A549 (cell line): ENCODE measurements around the gene P2RX5. TPM values are rescaled to one million over a fixed set of nuclear protein-coding genes. Genes with fewer than 3 reads are reported as not detected.

Experiments
- ATAC-seq, 2 experiments: fragments of 200-7000 bp in 1 of 2; fragments of >200 bp in 1 of 2; cut with Nextera tagmentation in 1 of 2; cut with Tn5 transposase in 1 of 2; 3 replicates each; pipeline versions ENCODE4 v1.8.0 to v1.9.1; 2018 to 2020; ENCODE audit warnings: mild to moderate bottlenecking in 1 of 2, moderate library complexity in 1 of 2
- CTCF ChIA-PET: fragments of 300-600 bp; sonication (Branson Sonifier 250); formaldehyde crosslinking; extraction: SDS; loops from one replicate; lab custom pipeline; 2021; ENCODE audit warnings: antibody characterized with exemption, inconsistent platforms; lab: Yijun Ruan, JAX
- POLR2A ChIA-PET: fragments of 350-600 bp; formaldehyde crosslinking; extraction: SDS; loops from one replicate; lab custom pipeline; 2021; ENCODE audit warnings: antibody characterized with exemption, inconsistent platforms; lab: Yijun Ruan, JAX
- DNase-seq, 2 experiments: peaks; one replicate each; pipeline versions ENCODE4 v3.0.0 to v3.0.0-alpha.2; 2011 to 2016; ENCODE audit warnings: low read depth in 1 of 2, low spot score in 1 of 2
- FAIRE-seq: peaks from 2 replicates; lab custom pipeline; 2011; peaks lifted over from hg19 to GRCh38; lab: Jason Lieb, UNC
- H3K27ac ChIP-seq, 2 experiments: fragments of >200 bp; sonication (Bioruptor Twin); formaldehyde crosslinking; 3 replicates each; pipeline ENCODE4 v1.5.1; 2016 to 2017
- H3K4me1 ChIP-seq: fragments of >200 bp; sonication (Bioruptor Twin); formaldehyde crosslinking; 3 replicates; pipeline ENCODE4 v1.6.1; 2016
- H3K4me2 ChIP-seq: fragments of >200 bp; sonication (Bioruptor Twin); formaldehyde crosslinking; 3 replicates; pipeline ENCODE4 v1.6.1; 2016
- H3K4me3 ChIP-seq: fragments of >200 bp; sonication (Bioruptor Twin); formaldehyde crosslinking; 3 replicates; pipeline ENCODE4 v1.5.1; 2016
- H3K9me3 ChIP-seq: fragments of >200 bp; sonication (Bioruptor Twin); formaldehyde crosslinking; 3 replicates; pipeline ENCODE4 v1.6.1; 2016
- BCL3 ChIP-seq: fragments of >200 bp; sonication (Bioruptor Twin); formaldehyde crosslinking; IDR thresholded peaks from 3 replicates; pipeline ENCODE4 v1.6.1; 2016
- CBX8 ChIP-seq: fragments of 200-600 bp; sonication (generic); IDR thresholded peaks from 2 replicates; pipeline ENCODE4 v1.6.1; 2016
- CTCF ChIP-seq: fragments of >200 bp; sonication (Bioruptor Twin); formaldehyde crosslinking; IDR thresholded peaks from 3 replicates; pipeline ENCODE4 v1.5.1; 2016
- EHF ChIP-seq: fragments of 250-450 bp; sonication (Bioruptor Pico); IDR thresholded peaks from 2 replicates; pipeline ENCODE4 v1.5.0; 2020; ENCODE audit warnings: mild to moderate bottlenecking
- EHMT2 ChIP-seq: fragments of 200-600 bp; sonication (generic); IDR thresholded peaks from 2 replicates; pipeline ENCODE4 v1.6.1; 2016; ENCODE audit warnings: antibody characterized with exemption, low read depth, mild to moderate bottlenecking, moderate library complexity
- EP300 ChIP-seq, 2 experiments: fragments of >200 bp; sonication (Bioruptor Twin); formaldehyde crosslinking; IDR thresholded peaks; 2 replicates in 1 of 2; 3 replicates in 1 of 2; pipeline ENCODE4 v1.6.1; 2016 to 2017
- FOSB ChIP-seq: fragments of 250-450 bp; sonication (Bioruptor Pico); IDR thresholded peaks from 2 replicates; pipeline ENCODE4 v1.5.0; 2020; ENCODE audit warnings: mild to moderate bottlenecking, moderate library complexity
- FOSL2 ChIP-seq, 2 experiments: fragments of 450-650 bp in 1 of 2; fragments of >200 bp in 1 of 2; sonication (Bioruptor Twin) in 1 of 2; formaldehyde crosslinking; IDR thresholded peaks; 2 replicates each; pipeline versions ENCODE4 v1.5.0 to v1.6.1; 2016 to 2020; ENCODE audit warnings: mild to moderate bottlenecking in 1 of 2, moderate library complexity in 1 of 2
- FOXS1 ChIP-seq: fragments of 250-450 bp; sonication (Bioruptor Pico); IDR thresholded peaks from 2 replicates; pipeline ENCODE4 v1.5.0; 2020; ENCODE audit warnings: mild to moderate bottlenecking, moderate library complexity
- GATA3 ChIP-seq: IDR thresholded peaks from 2 replicates; pipeline ENCODE4 v1.6.1; 2012; ENCODE audit warnings: borderline replicate concordance
- HES2 ChIP-seq: fragments of >200 bp; sonication (Bioruptor Twin); formaldehyde crosslinking; IDR thresholded peaks from 2 replicates; pipeline ENCODE4 v1.6.1; 2016
- HOXA7 ChIP-seq: fragments of 250-450 bp; sonication (Bioruptor Pico); IDR thresholded peaks from 2 replicates; pipeline ENCODE4 v1.5.0; 2020; ENCODE audit warnings: mild to moderate bottlenecking, moderate library complexity
- JUN ChIP-seq, 2 experiments: fragments of >200 bp; sonication (Bioruptor Twin); formaldehyde crosslinking; IDR thresholded peaks; 2 replicates in 1 of 2; 3 replicates in 1 of 2; pipeline ENCODE4 v1.6.1; 2016 to 2017
- MAFK ChIP-seq: fragments of 450-650 bp; IDR thresholded peaks from 2 replicates; pipeline ENCODE4 v1.6.1; 2014; ENCODE audit not compliant: partially characterized antibody
- MAX ChIP-seq: IDR thresholded peaks from 2 replicates; pipeline ENCODE4 v1.6.1; 2012
- MYC ChIP-seq: IDR thresholded peaks from 2 replicates; pipeline ENCODE4 v1.6.1; 2012; ENCODE audit warnings: mild to moderate bottlenecking, inconsistent platforms, low read length, improper control_type of control experiment, borderline replicate concordance
- NPAS2 ChIP-seq: fragments of 250-450 bp; sonication (Bioruptor Pico); IDR thresholded peaks from 2 replicates; pipeline ENCODE4 v1.8.0; 2022; ENCODE audit warnings: mild to moderate bottlenecking, moderate library complexity, borderline replicate concordance
- NR3C1 ChIP-seq: fragments of >200 bp; sonication (Bioruptor Twin); formaldehyde crosslinking; IDR thresholded peaks from 3 replicates; pipeline ENCODE4 v1.6.1; 2017
- POLR2A ChIP-seq: IDR thresholded peaks from 2 replicates; pipeline ENCODE4 v1.6.1; 2012; ENCODE audit warnings: mild to moderate bottlenecking, low read length
- POLR2AphosphoS2 ChIP-seq: conservative IDR thresholded peaks from 2 replicates; pipeline ENCODE4 v1.6.1; 2012; ENCODE audit warnings: low read length, improper control_type of control experiment, inconsistent platforms
- REST ChIP-seq: fragments of 200-600 bp; sonication (generic); IDR thresholded peaks from 2 replicates; pipeline ENCODE4 v1.6.1; 2016; ENCODE audit warnings: antibody characterized with exemption, mild to moderate bottlenecking, moderate library complexity
- RFX5 ChIP-seq: fragments of 450-650 bp; IDR thresholded peaks from 2 replicates; pipeline ENCODE4 v1.7.1; 2014; ENCODE audit warnings: antibody characterized with exemption, mild to moderate bottlenecking, moderate library complexity
- SMC3 ChIP-seq: fragments of >200 bp; sonication (Bioruptor Twin); formaldehyde crosslinking; IDR thresholded peaks from 3 replicates; pipeline ENCODE4 v1.6.1; 2018; ENCODE audit warnings: inconsistent platforms
- SREBF2 ChIP-seq: fragments of 450-650 bp; IDR thresholded peaks from 2 replicates; pipeline ENCODE4 v1.6.1; 2014; ENCODE audit warnings: mild to moderate bottlenecking, moderate library complexity
- TFCP2L1 ChIP-seq: fragments of 250-450 bp; sonication (Bioruptor Pico); IDR thresholded peaks from 2 replicates; pipeline ENCODE4 v1.5.0; 2021; ENCODE audit warnings: mild to moderate bottlenecking
- TP53 ChIP-seq: fragments of 250-450 bp; sonication (Bioruptor Pico); IDR thresholded peaks from 2 replicates; pipeline ENCODE4 v1.5.0; 2021; ENCODE audit warnings: mild to moderate bottlenecking, moderate library complexity
- ZC3H11A ChIP-seq: fragments of 450-650 bp; IDR thresholded peaks from 2 replicates; pipeline ENCODE4 v1.6.1; 2014; ENCODE audit warnings: antibody characterized with exemption, mild to moderate bottlenecking
- ZFP36 ChIP-seq: fragments of 450-650 bp; IDR thresholded peaks from 2 replicates; pipeline ENCODE4 v1.6.1; 2014; ENCODE audit warnings: borderline replicate concordance; ENCODE audit not compliant: partially characterized antibody
- WGBS: methylation state at CpG from one replicate; pipeline ENCODE4 v1.1.6; 2017; ENCODE audit errors: missing lambda C conversion rate; 5-methylcytosine and 5-hydroxymethylcytosine counted together
- polyA plus RNA-seq, 4 experiments: library from polyadenylated mRNA; depleted of rRNA in 3 of 4; stranded (reverse); fragments of >200 nt; fragmentation: RNase III in 1 of 4; extraction: RNeasy Plus Mini Kit Qiagen cat#74134 plus additional on column Dnase treatment in 1 of 4; gene quantifications; 2 replicates in 3 of 4; 3 replicates in 1 of 4; pipeline ENCODE4 v1.2.3, GENCODE V29; 2011 to 2017
- TF ChIP-seq, protein P1 (sequence below): fragments of 250-450 bp; sonication (Bioruptor Pico); IDR thresholded peaks from 2 replicates; pipeline ENCODE4 v1.5.0; 2021; ENCODE audit warnings: mild to moderate bottlenecking, moderate library complexity, borderline replicate concordance
- TF ChIP-seq, protein P2 (sequence below): fragments of 150-350 bp; IDR thresholded peaks from 2 replicates; pipeline ENCODE4 v1.6.1; 2014; ENCODE audit warnings: low read depth, mild to moderate bottlenecking, low read length

P2RX5 gene
- polyA plus RNA-seq, 2 of the 4 experiments (the other 2 are of a cell fraction) = 7.8 to 10.6 TPM

DNA sequence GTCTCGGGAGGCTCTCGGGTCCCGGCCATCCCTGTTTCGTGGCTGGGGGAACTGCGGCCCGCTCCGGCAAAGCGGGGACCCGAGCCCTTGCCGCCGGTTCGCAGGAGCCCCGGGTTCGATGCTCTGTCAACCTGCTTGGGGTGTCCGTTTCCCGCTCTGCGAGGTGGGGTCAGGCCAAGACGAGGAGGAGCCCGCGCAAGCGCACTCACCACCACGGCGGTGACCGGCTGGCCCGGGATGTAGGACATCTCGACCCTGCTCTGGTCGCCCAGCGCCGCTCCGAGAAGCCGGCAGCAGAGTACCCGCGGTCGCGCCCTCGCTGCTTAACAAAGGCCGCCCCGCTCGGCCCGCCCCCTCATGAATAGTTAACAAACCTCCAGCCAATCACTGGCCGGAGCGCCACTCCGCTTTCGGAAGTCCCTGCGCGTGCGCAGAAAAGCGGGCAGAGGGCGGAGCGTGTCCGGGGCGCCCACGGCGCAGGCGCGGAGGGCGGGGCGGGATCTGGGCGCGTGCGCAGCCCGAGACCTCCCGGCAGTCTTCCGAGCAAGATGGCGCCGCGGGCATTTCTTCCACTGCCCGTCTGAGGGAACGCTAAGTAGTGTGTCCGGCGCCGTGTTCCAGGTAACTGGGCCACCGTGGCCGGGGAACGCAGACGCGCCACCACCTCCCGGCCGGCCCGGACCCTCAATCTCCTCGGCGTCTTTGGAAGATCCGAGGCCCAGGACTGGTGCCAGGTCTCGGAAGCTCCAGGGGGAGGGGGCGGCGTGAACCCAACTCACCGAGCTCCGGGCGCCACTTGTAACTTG, 27.5 kb downstream of the P2RX5 start, which contains the start of the genes EMC6 and TAX1BP3:
Gene EMC6 (plus strand): TSS at position 534 of the 806 bp plus-strand sequence. CDS start 335 bp downstream, outside the sequence.
Gene TAX1BP3 (minus strand): TSS at position 300 of the 806 bp plus-strand sequence. CDS start 52 bp downstream, at position 248.
- POLR2A ChIA-PET = interaction anchor here (0.6 to 2.7 kb wide), 14 partner anchors 9 to 178 kb away, joined by 3 to 24 read pairs (median 5); partner anchors contain the start of genes CTNS, HASPIN, P2RX5 and SHPK
- 3% methylated on average over 47 of the region's 89 CpGs for WGBS
- peak; percentile 95 for FAIRE-seq
- TF ChIP-seq EP300 (IDR thresholded peaks at IDR 0.05) (no peak), HES2 (no peak), CTCF (no peak), RFX5 (no peak), CBX8 (no peak), MAX (no peak), FOSL2 (IDR thresholded peaks at IDR 0.05) (no peak), FOSL2 (CRISPR knock-in tag; IDR thresholded peaks at IDR 0.05) (no peak), POLR2AphosphoS2 (no peak), MYC (peak; percentile 38), TFCP2L1 (CRISPR knock-in tag) (peak; percentile 80), NPAS2 (CRISPR knock-in tag) (no peak), FOXS1 (CRISPR knock-in tag) (no peak), BCL3 (peak; percentile 98), SREBF2 (no peak), EHMT2 (no peak), JUN (IDR thresholded peaks at IDR 0.05) (peak; percentile 85 to 96), MAFK (no peak), ZFP36 (no peak), FOSB (CRISPR knock-in tag) (no peak), REST (peak; percentile 48), POLR2A (peak; percentile 98), ZC3H11A (no peak), GATA3 (peak; percentile 35), HOXA7 (CRISPR knock-in tag) (no peak), SMC3 (no peak), TP53 (CRISPR knock-in tag) (peak; percentile 86), NR3C1 (no peak), EHF (no peak)
- TF ChIP-seq, protein P1, sequence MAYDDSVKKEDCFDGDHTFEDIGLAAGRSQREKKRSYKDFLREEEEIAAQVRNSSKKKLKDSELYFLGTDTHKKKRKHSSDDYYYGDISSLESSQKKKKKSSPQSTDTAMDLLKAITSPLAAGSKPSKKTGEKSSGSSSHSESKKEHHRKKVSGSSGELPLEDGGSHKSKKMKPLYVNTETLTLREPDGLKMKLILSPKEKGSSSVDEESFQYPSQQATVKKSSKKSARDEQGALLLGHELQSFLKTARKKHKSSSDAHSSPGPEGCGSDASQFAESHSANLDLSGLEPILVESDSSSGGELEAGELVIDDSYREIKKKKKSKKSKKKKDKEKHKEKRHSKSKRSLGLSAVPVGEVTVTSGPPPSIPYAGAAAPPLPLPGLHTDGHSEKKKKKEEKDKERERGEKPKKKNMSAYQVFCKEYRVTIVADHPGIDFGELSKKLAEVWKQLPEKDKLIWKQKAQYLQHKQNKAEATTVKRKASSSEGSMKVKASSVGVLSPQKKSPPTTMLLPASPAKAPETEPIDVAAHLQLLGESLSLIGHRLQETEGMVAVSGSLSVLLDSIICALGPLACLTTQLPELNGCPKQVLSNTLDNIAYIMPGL (CRISPR knock-in tag) = no peak
- TF ChIP-seq, protein P2, sequence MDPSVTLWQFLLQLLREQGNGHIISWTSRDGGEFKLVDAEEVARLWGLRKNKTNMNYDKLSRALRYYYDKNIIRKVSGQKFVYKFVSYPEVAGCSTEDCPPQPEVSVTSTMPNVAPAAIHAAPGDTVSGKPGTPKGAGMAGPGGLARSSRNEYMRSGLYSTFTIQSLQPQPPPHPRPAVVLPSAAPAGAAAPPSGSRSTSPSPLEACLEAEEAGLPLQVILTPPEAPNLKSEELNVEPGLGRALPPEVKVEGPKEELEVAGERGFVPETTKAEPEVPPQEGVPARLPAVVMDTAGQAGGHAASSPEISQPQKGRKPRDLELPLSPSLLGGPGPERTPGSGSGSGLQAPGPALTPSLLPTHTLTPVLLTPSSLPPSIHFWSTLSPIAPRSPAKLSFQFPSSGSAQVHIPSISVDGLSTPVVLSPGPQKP = no peak

More for the DNA sequence above, 27.5 kb downstream of the P2RX5 start, which contains the start of the genes EMC6 and TAX1BP3:
- Histone ChIP-seq H3K4me3 (peak within 1 kb of the TSS; percentile 82), H3K9me3 (no peaks in the 10 kb centered on the region), H3K4me1 (peaks cover 25% of the 10 kb centered on the region), H3K4me2 (peak within 1 kb of the TSS; percentile 88), H3K27ac (peak within 1 kb of the TSS; percentile 94)
- ATAC-seq = peak; percentile 87 to 93
- peak; percentile 99 for DNase-seq
- CTCF ChIA-PET = interaction anchor here (0.7 to 4.1 kb wide), 6 partner anchors 8 to 133 kb away, joined by 3 to 19 read pairs (median 4); partner anchors contain the start of gene SHPK
